HG03159 (cell line): Measurements from ENCODE around the gene CHD2.
A peak's percentile ranks its signal among the peaks of the same experiment; 100 is the strongest.
"Not testable (repeated sequence)": the region's sequence is repeated elsewhere in the genome, so short reads cannot be mapped to it uniquely, and the experiment has no call there.

Experiments used
- ATAC-seq: cut with Tn5 transposase; IDR thresholded peaks from one replicate; pipeline ENCODE4 v1.9.1; 2021; ENCODE audit warnings: mild to moderate bottlenecking, moderate library complexity; ENCODE audit not compliant: unreplicated experiment

CHD2 gene

GRCh38 chr15:92899948-92900730, at the start of gene CHD2:
CHD2 (plus strand) TSS chr15:92900324; CDS start chr15:92901238, 914 bp downstream.
- ATAC-seq, result peak; percentile 71

- ATAC-seq, result no peak
Measured at GRCh38 chr15:92853222-92853621, 46.9 kb upstream of the CHD2 start.

GRCh38 chr15:92861742-92862141, 38.4 kb upstream of the CHD2 start:
- no peak for ATAC-seq

- no peak for ATAC-seq
Measured at GRCh38 chr15:92864127-92864814, 35.9 kb upstream of the CHD2 start.

- ATAC-seq, result no peak
Measured at GRCh38 chr15:92869263-92869940, 30.7 kb upstream of the CHD2 start.

- no peak for ATAC-seq
Measured at GRCh38 chr15:92870010-92870591, 30.0 kb upstream of the CHD2 start.

GRCh38 chr15:92872967-92873366, 27.2 kb upstream of the CHD2 start:
- not testable (repeated sequence) for ATAC-seq

- no peak for ATAC-seq
Measured at GRCh38 chr15:92877000-92877399, 23.1 kb upstream of the CHD2 start.

- no peak for ATAC-seq
Measured at GRCh38 chr15:92877416-92877815, 22.7 kb upstream of the CHD2 start.

- no peak for ATAC-seq
Measured at GRCh38 chr15:92878593-92879053, 21.5 kb upstream of the CHD2 start.

- ATAC-seq, result no peak
Measured at GRCh38 chr15:92879949-92880725, 20.0 kb upstream of the CHD2 start.

GRCh38 chr15:92880796-92881195, 19.3 kb upstream of the CHD2 start:
- no peak for ATAC-seq

GRCh38 chr15:92881211-92881754, 18.8 kb upstream of the CHD2 start:
- no peak for ATAC-seq

- peak; percentile 94 for ATAC-seq
Measured at GRCh38 chr15:92881802-92882696, 18.1 kb upstream of the CHD2 start.

- peak; percentile 62 for ATAC-seq
Measured at GRCh38 chr15:92882697-92883162, 17.4 kb upstream of the CHD2 start.

- ATAC-seq, result peak; percentile 5
Measured at GRCh38 chr15:92883163-92883875, 16.8 kb upstream of the CHD2 start.

- no peak for ATAC-seq
Measured at GRCh38 chr15:92883876-92884435, 16.2 kb upstream of the CHD2 start.
